ENCODE measurements around the gene CLCNKA.

CLCNKA gene

GRCh38 chr1:16082283-16083038, 60.6 kb downstream of the CLCNKA start:
- DNase-seq = no peak

- no peak for DNase-seq
Observed at GRCh38 chr1:16083486-16083885, 61.6 kb downstream of the CLCNKA start.
